CD4-positive, alpha-beta T cell treated with Interleukin-17A for 4 hours (primary cell): ENCODE data around the gene SHISA7.
A peak's percentile ranks its signal among the peaks of the same experiment; 100 is the strongest.
"Not testable (repeated sequence)": the region's sequence is repeated elsewhere in the genome, so short reads cannot be mapped to it uniquely, and the experiment has no call there.

Experiments
- DNase-seq: peaks from one replicate; pipeline ENCODE4 v3.0.0-alpha.2; 2020; ENCODE audit warnings: mixed read lengths

Gene SHISA7

DNA sequence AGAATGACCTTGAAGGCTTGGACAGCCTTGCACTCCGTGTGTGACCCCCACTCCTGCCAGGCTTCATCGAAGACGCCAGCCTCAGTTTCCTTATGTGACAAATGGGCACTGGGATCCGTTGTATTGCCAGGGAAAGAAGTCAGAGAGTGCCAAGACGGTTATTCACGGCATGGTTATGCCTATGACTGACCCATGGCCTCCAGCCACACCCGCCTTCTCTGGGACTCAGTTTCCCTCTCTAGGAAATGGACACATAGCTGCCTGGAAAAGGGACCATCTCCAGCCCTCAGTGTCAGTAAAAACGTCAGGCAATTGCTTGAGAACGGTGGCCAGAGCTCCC, 34.6 kb downstream of the SHISA7 start:
- no peak for DNase-seq

DNA sequence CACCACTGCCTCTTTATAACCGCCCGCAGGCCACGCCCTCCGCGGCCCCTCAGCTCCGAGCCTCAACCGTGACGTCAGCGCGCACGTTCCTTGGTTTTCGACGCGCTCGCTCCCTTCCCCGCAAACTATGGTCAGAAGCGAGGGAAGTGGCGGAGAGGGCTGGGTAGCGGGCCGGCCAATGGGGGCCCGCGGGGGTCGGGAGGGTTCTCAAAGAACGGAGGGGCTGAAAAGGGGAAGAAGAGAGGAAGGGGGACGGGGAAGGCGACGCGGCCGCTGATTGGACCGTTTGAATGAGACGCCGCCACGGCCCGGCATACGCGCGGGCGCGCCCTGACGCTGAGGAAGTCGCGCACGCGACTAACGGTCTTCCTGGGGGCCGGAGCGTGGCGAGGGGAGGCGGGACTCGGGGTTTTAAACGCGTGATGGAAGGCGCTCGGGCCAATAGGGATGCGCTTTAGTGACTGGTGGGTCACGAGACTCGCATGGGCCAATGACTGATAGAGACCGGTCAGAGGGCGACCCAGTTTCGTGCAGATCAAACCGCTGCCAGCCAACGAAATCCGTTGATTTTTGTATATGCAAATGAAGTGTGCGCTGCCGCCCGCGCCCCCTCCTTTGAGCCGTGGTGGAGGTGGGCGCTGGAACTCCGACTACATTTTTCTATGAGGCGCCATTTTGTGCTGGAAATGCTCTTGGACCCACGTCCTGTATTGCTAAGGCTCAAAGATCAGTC, 35.1 kb downstream of the SHISA7 start:
- peak; percentile 97 for DNase-seq

DNA sequence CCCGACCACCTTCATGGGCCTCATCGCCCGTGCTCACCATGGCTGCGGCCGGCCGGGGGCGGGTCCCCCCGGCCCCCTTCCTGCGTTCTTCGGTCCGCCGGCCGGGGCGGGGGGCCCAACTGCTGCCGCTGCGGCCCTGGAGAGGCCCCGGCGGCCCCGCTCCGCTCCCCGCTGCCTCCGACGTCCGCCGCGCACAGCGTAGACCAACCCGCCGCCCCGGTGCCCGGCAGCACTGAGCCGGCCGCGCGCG, 35.6 kb downstream of the SHISA7 start, which contains the start of gene UBE2S:
UBE2S (minus strand) TSS at position 239 of the 250 bp plus-strand sequence; CDS start at position 40, 199 bp downstream.
- DNase-seq = not testable (repeated sequence)

DNA sequence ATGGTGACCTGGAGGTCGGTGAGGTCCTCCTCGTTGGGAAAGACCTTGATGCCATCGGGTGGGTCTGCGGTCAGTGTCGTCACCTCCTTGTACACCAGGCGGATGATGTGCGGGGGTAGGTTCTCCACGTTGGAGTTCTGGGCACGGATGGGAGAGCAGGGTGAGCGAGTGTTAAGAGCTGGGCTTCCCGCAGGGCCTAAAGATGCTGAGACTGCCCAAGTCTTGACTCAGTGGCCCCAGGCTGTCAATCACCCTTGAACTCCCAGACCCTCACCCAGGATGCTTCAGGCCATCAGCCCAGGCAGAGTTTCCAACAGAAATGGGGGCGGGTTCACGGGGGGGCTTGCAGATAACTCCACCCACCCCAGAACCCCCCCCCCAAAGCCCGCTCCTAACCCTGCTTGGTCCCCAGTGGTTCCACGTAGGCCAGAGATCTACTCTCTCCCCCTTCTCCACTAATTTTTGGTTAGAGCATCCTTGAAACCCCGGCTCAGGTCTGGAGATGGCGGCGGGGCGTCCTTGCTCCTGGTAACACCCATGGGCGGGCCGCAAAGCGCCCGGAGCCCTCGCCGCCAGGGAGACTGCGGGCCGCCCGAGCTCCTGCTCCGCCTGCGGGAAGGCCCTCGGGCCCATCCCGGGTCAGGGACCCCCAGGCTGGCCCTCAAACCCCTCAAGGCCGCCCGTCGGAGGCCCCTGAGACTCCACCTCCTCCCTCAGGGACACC, 36.1 kb downstream of the SHISA7 start:
- DNase-seq = peak; percentile 46

DNA sequence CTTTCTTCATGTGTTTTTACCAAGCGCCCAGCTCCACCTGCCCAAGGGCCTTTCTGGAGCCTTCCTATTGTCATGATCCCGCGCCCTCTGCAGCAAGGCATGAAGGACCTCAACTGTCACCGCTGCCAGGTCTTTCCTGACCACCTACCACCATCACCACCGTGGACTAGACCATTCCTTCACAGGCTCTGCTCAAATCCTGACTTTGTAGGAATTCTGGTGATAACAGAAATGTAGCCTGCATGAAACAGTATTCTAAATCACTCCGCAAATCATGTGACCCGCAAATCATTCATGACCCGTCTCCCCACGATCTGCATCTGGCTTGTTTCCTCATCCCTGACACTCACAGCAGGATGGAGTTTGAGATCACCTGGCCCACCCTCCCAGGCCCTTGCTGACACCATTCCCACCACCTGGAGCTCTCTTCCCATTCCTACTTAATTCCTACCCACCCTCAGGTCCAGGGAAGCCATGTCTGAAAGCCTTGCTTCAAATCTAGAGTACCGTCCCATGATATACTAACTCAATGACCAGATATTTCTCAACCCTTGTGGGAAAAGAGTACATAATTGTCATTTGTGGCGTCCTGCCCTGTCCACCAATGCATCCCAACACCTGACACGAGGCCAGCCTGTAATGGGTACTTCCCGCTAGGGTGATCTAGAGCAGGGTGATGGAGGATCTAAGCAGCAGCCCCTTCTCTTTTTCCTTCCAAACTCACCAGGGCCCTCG, 36.8 kb downstream of the SHISA7 start:
- DNase-seq = no peak

DNA sequence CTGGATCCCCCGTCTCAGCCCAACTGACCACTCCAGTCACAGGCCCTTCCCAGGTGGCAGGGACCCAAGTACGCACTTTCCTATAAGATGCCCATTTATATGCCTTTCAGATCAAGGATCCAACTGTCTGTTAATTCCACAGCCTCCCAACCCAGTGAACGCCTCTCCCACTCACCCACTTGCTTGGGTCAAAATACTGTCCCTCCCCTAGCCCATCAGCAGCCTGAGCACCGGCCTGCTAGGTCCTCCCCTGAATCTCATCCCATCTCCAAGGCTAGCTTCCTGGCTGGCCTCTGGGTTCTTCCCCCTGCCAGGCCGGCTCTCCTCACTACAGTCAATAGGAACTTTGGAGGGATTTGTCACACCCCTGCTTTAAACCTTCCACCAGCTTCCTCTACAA, 37.5 kb downstream of the SHISA7 start:
- no peak for DNase-seq

DNA sequence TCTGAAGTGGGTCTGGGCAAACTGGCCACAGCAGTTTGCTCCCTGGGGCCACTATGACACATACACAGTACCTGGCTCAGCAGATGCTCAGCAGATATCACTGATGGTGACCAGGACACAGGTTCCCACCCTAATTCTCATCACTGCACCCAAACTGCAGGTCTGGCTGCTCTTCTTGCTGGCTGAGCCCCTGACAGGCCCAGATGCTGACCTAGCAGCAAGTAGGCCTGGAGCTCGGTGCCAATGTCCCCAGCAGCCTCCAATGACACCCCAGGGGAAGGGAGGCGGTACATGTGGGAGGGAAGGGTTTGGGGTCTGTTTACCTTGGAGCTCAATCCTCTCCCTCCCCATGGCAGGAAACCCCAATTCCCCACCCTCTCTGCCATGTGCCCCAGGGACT, 40.6 kb downstream of the SHISA7 start:
- no peak for DNase-seq

DNA sequence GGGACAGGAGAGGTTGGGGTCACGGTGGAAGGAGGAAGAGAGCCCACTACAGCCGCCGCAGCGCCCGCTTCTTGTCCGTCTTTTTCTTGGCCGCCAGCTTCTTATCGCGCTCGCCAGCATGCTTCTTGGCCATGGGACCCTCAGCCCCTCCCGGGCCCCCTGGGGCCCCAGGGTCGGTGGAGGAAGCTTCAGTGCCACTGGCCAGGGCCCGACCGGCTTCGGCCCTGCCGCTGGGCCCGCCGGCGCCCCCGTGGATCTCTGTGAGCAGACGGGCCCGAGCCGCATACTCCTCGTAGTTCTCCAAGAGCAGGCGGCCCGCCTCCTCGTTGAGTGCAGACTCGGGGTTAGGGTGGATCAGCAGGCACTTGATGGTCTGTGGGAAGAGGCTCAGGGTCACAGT, 41.7 kb downstream of the SHISA7 start:
- not testable (repeated sequence) for DNase-seq

DNA sequence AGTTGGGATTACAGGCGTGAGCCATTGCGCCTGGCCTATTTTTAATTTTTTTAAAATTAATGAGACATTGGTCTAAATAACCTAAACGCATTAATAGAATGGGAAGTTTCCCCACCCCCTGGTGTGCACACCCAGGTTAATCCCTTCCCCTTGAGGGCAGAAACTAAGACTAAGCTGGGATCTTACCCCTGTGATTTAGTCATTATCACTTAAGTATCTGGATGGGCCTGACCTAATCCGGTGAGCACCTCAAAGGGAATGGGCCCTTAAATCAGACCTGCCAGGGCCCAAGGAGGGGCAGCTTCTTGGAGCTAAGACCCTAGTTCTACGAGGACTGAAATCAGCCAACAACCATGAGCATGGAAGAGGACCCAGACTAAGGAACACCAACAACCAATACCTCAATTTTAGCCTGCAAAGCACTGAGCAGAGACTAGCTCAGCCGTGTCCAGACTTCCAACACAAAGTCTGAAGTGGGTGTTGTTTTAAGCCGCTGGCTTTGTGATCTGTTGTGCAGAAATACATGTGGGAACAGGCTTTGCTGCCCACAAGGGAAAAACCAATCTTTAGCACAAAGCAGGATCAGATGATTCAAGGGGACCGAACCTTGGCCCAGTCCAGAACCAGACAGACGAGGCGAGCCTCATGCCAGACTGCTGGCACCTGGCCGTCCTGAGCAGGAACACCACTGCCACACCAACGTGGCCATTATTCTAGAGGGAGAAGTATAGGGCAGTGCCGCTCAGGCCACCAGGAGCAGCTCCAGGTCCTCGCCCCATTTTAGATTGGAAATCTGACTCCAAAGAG, 42.6 kb downstream of the SHISA7 start:
- DNase-seq = no peak

DNA sequence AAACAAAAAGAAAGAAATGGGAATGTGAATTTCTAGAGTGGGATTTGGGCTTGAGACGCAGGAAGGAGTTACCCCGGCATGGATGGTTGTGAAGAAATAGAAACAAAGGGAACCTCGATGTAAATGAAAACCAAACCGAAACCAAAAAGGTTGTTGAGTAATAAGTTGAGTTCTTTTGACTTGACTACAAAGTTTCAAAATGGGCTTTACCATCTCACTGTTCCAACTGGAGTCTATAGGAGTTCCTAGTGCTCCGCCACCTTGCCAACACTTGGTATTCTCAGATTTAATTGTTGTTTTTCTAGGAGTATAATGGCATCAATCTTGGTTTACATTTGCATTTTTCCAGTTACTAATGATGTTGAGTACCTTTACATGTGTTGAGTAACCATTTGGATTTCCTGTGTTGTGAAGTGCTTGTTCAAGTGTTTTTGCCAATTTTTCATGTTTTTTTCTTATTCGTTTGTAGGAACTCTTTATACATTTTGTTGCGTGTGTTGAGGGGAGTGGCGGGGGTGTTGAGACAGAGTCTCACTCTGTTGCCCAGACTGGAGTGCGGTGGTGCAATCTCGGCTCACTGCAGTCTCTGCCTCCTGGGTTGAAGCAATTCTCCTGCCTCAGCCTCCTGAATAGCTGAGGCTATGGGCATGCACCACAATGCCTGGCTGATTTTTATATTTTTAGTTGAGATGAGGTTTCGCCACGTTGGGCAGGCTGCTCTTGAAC, 44.7 kb downstream of the SHISA7 start:
- DNase-seq = no peak

DNA sequence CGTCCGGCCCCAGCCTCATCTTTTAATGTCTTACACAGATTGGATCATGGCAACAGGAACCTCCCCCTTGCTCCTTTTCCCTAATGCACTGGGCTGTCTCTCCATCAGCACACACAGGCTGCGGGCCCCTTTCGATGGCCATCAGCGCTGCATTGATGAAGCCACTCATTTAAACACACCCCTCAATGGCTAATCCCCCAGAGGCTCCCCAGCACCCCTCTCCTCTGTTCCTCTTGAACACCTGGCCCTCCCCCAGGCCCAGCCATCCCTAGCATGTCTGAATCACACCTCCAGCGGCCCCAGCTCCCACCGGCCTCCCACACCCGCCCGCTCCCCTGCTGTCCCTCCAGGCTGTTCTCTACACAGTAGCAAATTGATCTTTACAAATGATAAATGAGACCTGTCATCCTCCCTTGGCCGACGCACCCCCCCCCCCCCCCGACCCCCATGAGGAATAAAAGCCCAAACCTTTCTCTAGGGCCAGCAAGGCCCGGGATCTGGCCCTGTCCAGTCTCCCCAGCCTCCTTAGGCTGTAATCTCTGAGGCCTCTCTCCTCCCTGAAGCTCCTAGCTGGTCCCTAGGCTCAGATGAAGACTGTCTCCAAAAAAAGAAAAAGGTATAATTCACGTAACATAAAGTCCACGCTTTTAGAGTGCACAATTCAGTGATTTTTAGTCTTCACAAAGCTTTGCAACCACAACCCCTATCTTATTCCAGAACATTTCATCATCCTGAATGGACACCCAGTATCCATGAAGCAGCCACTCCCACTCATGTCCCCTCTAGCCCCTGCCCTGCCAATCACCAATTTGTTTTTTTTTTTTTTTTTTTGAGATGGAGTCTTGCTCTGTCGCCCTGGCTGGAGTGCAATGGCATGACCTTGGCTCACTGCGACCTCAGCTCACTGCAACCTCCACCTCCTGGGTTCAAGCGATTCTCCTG, 50.0 kb downstream of the SHISA7 start:
- DNase-seq = no peak

DNA sequence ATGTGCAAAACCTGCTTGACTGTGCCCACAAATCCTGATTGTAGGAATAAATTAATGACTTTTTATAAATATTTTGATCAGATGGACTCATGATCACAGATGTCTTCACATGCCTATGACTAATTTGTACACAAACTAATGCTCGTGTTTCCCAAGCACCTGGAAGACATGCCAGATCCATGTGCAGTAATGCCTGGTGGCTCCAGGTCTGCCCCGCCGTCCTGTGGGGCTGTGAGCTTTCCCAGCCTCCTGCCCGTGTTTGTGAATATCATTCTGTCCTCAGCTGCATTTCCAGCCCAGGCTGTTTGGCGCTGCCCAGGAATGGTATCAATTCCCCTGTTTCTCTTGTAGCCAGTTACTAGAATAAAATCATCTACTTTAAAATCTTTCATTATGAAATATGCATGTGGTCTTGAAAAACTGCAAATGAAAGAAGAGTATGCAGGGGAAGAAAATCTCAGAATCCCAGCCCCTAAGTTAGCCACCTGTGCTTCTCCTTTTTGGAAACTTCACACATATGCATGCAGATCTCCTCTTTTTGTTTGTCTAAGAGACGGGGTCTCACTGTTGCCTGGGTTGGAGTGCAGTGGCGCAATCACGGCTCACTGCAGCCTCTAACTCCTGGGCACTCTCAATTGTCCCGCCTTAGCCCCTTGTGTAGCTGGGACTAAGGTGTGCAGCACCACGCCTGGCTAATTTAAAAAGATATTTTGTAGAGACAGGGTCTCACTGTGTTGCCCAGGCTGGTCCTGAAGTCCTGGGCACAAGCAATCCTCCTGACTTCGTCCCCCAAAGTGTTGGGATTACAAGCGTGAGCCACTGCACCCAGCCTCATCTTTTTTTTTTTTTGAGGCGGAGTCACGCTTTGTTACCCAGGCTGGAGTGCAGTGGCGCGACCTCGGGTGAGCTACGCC, 51.1 kb downstream of the SHISA7 start:
- DNase-seq = no peak

DNA sequence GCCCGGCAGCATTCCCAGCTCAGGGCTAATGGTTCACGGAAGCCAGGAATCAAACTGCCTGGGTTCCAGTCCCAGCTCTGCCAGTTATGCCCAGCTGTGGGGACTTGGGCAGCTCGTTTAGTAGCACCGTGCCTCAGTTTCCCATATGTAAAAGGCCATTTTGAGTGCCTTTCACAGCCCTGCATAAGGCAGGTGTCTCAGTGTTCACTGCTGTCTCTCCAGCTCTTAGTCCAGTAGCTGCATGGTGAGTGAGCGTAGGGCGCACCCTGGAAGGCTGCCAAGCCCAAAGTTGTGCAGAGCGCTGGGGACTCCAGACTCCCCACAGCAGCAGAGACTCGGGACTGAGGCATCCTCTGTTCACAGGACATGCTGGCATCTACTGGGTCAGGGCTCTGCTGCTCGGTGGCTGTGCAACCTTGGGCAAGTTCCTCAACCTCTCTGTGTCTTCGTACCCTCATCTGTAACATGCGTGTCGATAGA, 51.9 kb downstream of the SHISA7 start:
- DNase-seq = no peak

DNA sequence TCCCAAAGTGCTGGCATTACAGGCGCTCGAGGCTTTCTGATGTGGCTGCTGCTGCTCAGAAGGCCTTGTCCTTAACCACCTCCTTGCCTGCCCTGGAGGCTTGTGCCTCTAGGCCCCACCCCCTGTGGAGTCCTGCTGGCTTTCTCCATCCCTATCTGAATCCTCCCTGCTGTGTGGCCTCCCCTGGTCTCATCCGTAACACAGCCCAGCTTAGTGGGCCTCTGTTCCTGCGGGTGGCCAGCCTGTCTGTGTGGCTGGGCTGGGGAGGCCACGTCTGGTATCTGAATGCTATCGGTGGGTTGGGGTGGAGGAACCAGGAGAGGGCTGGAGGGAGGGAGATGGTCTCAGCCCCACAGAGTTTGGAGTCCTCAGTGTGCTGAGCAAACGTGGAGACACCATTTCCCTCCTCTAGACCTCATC, 52.6 kb downstream of the SHISA7 start:
- DNase-seq = no peak

DNA sequence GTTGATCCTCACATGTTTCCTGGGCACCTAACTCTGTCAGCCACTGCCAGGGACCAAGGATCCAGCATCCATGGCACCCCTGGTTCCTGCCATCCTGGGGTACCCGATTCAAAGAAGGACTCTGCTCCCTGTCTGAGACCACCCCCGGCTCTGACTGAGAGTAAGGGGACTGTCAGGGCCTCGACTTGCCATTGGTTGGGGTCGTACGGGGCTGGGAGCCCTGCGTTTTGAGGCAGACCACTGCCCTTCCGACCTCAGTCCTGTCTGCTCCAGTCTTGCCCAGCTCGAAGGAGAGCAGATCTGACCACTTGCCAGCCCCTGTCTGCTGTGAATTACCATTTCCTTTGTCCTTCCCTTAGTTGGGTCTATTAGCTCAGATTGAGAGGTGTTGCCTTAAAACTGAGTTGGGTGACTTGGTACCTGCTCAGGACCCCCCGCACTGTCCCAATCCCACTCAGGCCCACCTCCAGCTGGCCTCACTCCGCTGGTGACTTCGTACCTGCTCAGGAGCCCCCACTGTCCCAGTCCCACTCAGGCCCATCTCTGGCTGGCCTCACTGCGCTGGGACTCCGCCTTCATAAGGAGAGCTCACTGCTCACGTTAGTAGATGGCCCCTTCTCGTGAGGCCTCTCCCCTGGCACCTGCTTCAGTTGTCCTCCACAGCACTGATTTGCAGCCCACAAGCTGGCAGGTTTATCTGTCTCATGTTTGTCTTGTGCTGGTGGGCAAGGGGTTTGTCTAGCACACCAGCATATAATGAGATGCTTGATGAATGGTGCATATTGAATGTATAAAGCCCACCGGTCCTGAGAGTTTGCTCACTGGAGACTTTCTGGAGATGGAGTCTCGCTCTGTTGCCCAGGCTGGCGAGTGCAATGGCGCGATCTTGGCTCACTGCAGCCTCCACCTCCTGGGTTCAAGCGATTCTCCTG, 53.4 kb downstream of the SHISA7 start:
- no peak for DNase-seq

DNA sequence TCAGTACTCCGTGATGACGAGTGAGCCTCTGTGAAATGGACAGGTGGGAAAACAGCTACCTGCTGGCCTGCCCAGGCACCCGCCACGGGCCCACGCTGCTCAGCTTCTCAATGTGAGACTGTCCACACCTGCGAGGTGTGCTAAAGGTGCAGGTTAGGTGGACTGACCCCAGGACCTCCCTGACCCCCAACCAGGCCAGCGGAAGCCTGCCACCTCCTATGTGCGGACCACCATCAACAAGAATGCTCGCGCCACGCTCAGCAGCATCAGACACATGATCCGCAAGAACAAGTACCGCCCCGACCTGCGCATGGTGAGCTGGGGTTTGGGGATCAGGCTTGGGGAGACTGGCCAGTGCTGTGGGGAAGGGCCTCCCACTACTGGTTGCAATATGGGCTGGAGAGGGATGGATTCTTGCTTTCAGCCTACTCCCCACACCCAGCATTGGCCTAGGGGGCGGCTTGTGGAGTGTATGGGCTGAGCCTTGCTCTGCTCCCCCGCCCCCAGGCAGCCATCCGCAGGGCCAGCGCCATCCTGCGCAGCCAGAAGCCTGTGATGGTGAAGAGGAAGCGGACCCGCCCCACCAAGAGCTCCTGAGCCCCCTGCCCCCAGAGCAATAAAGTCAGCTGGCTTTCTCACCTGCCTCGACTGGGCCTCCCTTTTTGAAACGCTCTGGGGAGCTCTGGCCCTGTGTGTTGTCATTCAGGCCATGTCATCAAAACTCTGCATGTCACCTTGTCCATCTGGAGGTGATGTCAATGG, 55.2 kb downstream of the SHISA7 start:
- DNase-seq = no peak

DNA sequence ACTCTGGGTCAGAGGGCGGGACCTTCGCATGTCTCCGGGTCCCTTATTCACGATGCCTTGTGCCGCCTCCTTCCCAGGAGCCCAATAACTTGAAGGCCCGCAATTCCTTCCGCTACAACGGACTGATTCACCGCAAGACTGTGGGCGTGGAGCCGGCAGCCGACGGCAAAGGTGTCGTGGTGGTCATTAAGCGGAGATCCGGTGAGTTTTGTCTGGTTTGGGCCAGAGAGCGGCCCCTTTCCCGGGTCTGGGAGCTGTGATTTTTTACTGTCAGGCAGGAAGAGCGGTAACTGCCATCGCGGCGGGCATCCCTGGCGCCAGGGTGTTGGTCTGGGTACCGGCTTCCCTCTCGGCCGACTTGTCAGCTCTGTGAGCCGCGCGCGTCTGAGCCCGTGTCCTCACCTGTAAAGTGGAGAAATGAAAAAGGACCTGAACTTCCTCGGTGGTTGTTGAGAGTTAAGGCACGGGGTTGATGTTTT, 56.6 kb downstream of the SHISA7 start:
- peak; percentile 30 for DNase-seq
